Activated T-cell treated with anti-CD3 and anti-CD28 coated beads for 4 hours (primary cell): ENCODE measurements around the gene SIK2.
"Not testable (repeated sequence)": the region's sequence is repeated elsewhere in the genome, so short reads cannot be mapped to it uniquely, and the experiment has no call there.

ENCODE experiments used
- DNase-seq: peaks from one replicate; pipeline ENCODE4 v3.0.0-alpha.2; 2020

Gene SIK2

GRCh38 chr11:111629499-111629898 is 27.2 kb downstream of the SIK2 start:
- DNase-seq = no peak

GRCh38 chr11:111631024-111631665 is 28.9 kb downstream of the SIK2 start:
- DNase-seq = no peak

GRCh38 chr11:111631666-111632039 is 29.4 kb downstream of the SIK2 start:
- DNase-seq = no peak

GRCh38 chr11:111632516-111633220 is 30.4 kb downstream of the SIK2 start:
- DNase-seq = no peak

- no peak for DNase-seq
These were observed 31.0 kb downstream of the SIK2 start for GRCh38 chr11:111633248-111633647.

GRCh38 chr11:111633756-111634362 is 31.6 kb downstream of the SIK2 start:
- no peak for DNase-seq

- no peak for DNase-seq
These were observed 32.9 kb downstream of the SIK2 start for GRCh38 chr11:111634981-111635705.

- DNase-seq = no peak
These were observed 33.4 kb downstream of the SIK2 start for GRCh38 chr11:111635706-111636045.

GRCh38 chr11:111637885-111638284 is 35.6 kb downstream of the SIK2 start:
- no peak for DNase-seq

- DNase-seq = no peak
These were observed 37.1 kb downstream of the SIK2 start for GRCh38 chr11:111639226-111639925.

GRCh38 chr11:111641339-111642015 is 39.2 kb downstream of the SIK2 start:
- no peak for DNase-seq

GRCh38 chr11:111642542-111642941 is 40.3 kb downstream of the SIK2 start:
- no peak for DNase-seq

GRCh38 chr11:111644922-111645321 is 42.7 kb downstream of the SIK2 start:
- no peak for DNase-seq

- DNase-seq = no peak
These were observed 43.5 kb downstream of the SIK2 start for GRCh38 chr11:111645657-111646316.

- not testable (repeated sequence) for DNase-seq
These were observed 49.1 kb downstream of the SIK2 start for GRCh38 chr11:111651336-111651735.

GRCh38 chr11:111652184-111652583 is 49.9 kb downstream of the SIK2 start:
- DNase-seq = no peak

GRCh38 chr11:111654601-111655000 is 52.4 kb downstream of the SIK2 start:
- DNase-seq = no peak

GRCh38 chr11:111655924-111656323 is 53.7 kb downstream of the SIK2 start:
- DNase-seq = no peak

GRCh38 chr11:111657905-111658304 is 55.7 kb downstream of the SIK2 start:
- DNase-seq = not testable (repeated sequence)

- not testable (repeated sequence) for DNase-seq
These were observed 56.2 kb downstream of the SIK2 start for GRCh38 chr11:111658493-111658892.

GRCh38 chr11:111659201-111660115 is 57.2 kb downstream of the SIK2 start:
- DNase-seq = no peak
